ENCODE results near the gene LIMCH1.

DNA sequence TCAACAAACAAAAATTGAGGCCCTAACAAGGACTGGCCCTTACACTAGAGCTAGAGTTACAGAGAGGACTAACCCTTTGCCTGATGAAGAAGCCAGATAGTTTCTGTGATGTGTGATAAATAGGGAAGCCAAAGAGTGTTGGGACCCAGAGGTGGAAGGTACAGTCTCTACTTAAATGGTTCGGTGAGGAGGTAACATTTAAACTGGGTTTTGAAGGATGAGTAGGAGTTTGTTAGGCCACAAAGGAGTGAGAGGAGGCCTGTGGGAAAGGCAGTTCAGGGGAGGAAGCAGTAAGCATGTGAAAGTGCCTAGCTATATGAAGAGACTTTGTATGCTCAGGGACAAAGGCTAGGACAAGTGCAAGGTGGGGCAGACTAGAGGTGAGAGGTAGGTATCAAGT is 23.8 kb upstream of the LIMCH1 start:
- no peak for TF ChIP-seq POLR2AphosphoS5 (IDR thresholded peaks at IDR 0.05; ENCODE audit: low read depth, low read length)
- TF ChIP-seq, protein P1, sequence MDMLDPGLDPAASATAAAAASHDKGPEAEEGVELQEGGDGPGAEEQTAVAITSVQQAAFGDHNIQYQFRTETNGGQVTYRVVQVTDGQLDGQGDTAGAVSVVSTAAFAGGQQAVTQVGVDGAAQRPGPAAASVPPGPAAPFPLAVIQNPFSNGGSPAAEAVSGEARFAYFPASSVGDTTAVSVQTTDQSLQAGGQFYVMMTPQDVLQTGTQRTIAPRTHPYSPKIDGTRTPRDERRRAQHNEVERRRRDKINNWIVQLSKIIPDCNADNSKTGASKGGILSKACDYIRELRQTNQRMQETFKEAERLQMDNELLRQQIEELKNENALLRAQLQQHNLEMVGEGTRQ (IDR thresholded peaks at IDR 0.05; ENCODE audit: borderline replicate concordance, low read depth, low read length) = no peak
- no peak for TF ChIP-seq MXI1 (IDR thresholded peaks at IDR 0.05; ENCODE audit: low read depth, low read length)
- no peak for TF ChIP-seq FOXM1 (IDR thresholded peaks at IDR 0.05; ENCODE audit: low read depth)
- TF ChIP-seq, protein P2, sequence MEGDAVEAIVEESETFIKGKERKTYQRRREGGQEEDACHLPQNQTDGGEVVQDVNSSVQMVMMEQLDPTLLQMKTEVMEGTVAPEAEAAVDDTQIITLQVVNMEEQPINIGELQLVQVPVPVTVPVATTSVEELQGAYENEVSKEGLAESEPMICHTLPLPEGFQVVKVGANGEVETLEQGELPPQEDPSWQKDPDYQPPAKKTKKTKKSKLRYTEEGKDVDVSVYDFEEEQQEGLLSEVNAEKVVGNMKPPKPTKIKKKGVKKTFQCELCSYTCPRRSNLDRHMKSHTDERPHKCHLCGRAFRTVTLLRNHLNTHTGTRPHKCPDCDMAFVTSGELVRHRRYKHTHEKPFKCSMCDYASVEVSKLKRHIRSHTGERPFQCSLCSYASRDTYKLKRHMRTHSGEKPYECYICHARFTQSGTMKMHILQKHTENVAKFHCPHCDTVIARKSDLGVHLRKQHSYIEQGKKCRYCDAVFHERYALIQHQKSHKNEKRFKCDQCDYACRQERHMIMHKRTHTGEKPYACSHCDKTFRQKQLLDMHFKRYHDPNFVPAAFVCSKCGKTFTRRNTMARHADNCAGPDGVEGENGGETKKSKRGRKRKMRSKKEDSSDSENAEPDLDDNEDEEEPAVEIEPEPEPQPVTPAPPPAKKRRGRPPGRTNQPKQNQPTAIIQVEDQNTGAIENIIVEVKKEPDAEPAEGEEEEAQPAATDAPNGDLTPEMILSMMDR (IDR thresholded peaks at IDR 0.05) = no peak
- no peak for TF ChIP-seq TEAD4 (IDR thresholded peaks at IDR 0.05; ENCODE audit: borderline replicate concordance, insufficient read depth)
- no peak for TF ChIP-seq RFX5 (IDR thresholded peaks at IDR 0.05; ENCODE audit: low read length)
- TF ChIP-seq EZH2phosphoT487 (IDR thresholded peaks at IDR 0.05; ENCODE audit: borderline replicate concordance, low read depth) = no peak
- TF ChIP-seq GABPA (IDR thresholded peaks at IDR 0.05; ENCODE audit: low read depth) = no peak
- TF ChIP-seq RAD21 (IDR thresholded peaks at IDR 0.05; ENCODE audit: low read length) = no peak
